HG02571 (cell line): Measurements from ENCODE around the gene KMO.

Experiments
- ATAC-seq: cut with Tn5 transposase; IDR thresholded peaks from one replicate; pipeline ENCODE4 v1.9.1; 2021; ENCODE audit warnings: mild to moderate bottlenecking, moderate library complexity; ENCODE audit not compliant: unreplicated experiment

Gene KMO

GRCh38 chr1:241645199-241645598, 113.0 kb downstream of the KMO start:
- no peak for ATAC-seq
